GM21737 (cell line): ENCODE results near the gene SHPK.
"Not testable (repeated sequence)": the region's sequence is repeated elsewhere in the genome, so short reads cannot be mapped to it uniquely, and the experiment has no call there.

ENCODE experiments used
- ATAC-seq: cut with Tn5 transposase; IDR thresholded peaks from one replicate; pipeline ENCODE4 v1.9.1; 2021; ENCODE audit warnings: mild to moderate bottlenecking, moderate library complexity; ENCODE audit not compliant: unreplicated experiment

The SHPK gene

GRCh38 chr17:3592216-3592860 is 43.7 kb downstream of the SHPK start:
- no peak for ATAC-seq

GRCh38 chr17:3590768-3591167 is 45.3 kb downstream of the SHPK start:
- no peak for ATAC-seq

GRCh38 chr17:3590231-3590630 is 45.8 kb downstream of the SHPK start:
- ATAC-seq, result no peak

GRCh38 chr17:3589784-3590183 is 46.3 kb downstream of the SHPK start:
- ATAC-seq, result no peak

GRCh38 chr17:3585826-3586225 is 50.2 kb downstream of the SHPK start:
- ATAC-seq, result no peak

- ATAC-seq, result no peak
These were observed 52.6 kb downstream of the SHPK start for GRCh38 chr17:3583456-3583855.

- no peak for ATAC-seq
These were observed 53.1 kb downstream of the SHPK start for GRCh38 chr17:3582915-3583314.

- not testable (repeated sequence) for ATAC-seq
These were observed 57.4 kb downstream of the SHPK start for GRCh38 chr17:3578667-3579066.

- ATAC-seq, result no peak
These were observed 59.1 kb downstream of the SHPK start for GRCh38 chr17:3576970-3577369.

- no peak for ATAC-seq
These were observed 60.5 kb downstream of the SHPK start for GRCh38 chr17:3575511-3575910.

- ATAC-seq, result no peak
These were observed 61.8 kb downstream of the SHPK start for GRCh38 chr17:3574231-3574630.

GRCh38 chr17:3573246-3574100 is 62.6 kb downstream of the SHPK start:
- no peak for ATAC-seq

- ATAC-seq, result no peak
These were observed 63.8 kb downstream of the SHPK start for GRCh38 chr17:3572231-3572630.

- ATAC-seq, result no peak
These were observed 64.8 kb downstream of the SHPK start for GRCh38 chr17:3571043-3571900.

GRCh38 chr17:3569534-3570137 is 66.4 kb downstream of the SHPK start:
- no peak for ATAC-seq

- ATAC-seq, result no peak
These were observed 69.5 kb downstream of the SHPK start for GRCh38 chr17:3566551-3566950.

- no peak for ATAC-seq
These were observed 70.9 kb downstream of the SHPK start for GRCh38 chr17:3565143-3565542.

GRCh38 chr17:3564241-3564640 is 71.8 kb downstream of the SHPK start:
- ATAC-seq, result not testable (repeated sequence)

- ATAC-seq, result no peak
These were observed 76.8 kb downstream of the SHPK start for GRCh38 chr17:3559270-3559645.

GRCh38 chr17:3558603-3559269 is 77.3 kb downstream of the SHPK start:
- ATAC-seq, result peak; percentile 63
